ENCODE measurements around the gene DUSP16.

GRCh38 chr12:12488296-12488695, 74.4 kb downstream of the DUSP16 start:
- TF ChIP-seq BHLHE40 (IDR thresholded peaks at IDR 0.05; ENCODE audit: borderline replicate concordance) (no peak), SUZ12 (IDR thresholded peaks at IDR 0.05) (no peak), HDGF (IDR thresholded peaks at IDR 0.05; ENCODE audit: borderline replicate concordance) (no peak), TARDBP (IDR thresholded peaks at IDR 0.05) (no peak), SP1 (IDR thresholded peaks at IDR 0.05) (no peak), FOXM1 (IDR thresholded peaks at IDR 0.05; ENCODE audit: borderline replicate concordance) (no peak), L3MBTL2 (conservative IDR thresholded peaks at IDR 0.05) (no peak), ZNF384 (IDR thresholded peaks at IDR 0.05) (no peak), FOXA1 (IDR thresholded peaks at IDR 0.05) (no peak)
- TF ChIP-seq, protein P1, sequence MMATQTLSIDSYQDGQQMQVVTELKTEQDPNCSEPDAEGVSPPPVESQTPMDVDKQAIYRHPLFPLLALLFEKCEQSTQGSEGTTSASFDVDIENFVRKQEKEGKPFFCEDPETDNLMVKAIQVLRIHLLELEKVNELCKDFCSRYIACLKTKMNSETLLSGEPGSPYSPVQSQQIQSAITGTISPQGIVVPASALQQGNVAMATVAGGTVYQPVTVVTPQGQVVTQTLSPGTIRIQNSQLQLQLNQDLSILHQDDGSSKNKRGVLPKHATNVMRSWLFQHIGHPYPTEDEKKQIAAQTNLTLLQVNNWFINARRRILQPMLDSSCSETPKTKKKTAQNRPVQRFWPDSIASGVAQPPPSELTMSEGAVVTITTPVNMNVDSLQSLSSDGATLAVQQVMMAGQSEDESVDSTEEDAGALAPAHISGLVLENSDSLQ (IDR thresholded peaks at IDR 0.05), result no peak

Data from HEK293T (cell line).